GM23338 (cell line): ENCODE data around the gene PAX9. TPM values are rescaled to one million over a fixed set of nuclear protein-coding genes. Genes with fewer than 3 reads are reported as not detected.

ENCODE experiments used
- ATAC-seq: fragments of 200-7000 bp; cut with Tn5 transposase; 3 replicates; pipeline ENCODE4 v1.9.1; 2020
- DNase-seq: peaks from one replicate; pipeline ENCODE4 v3.0.0-alpha.2; 2015; ENCODE audit warnings: low spot score
- H2AFZ ChIP-seq: fragments of 200-600 bp; sonication (generic); 2 replicates; pipeline ENCODE4 v1.8.0; 2016; ENCODE audit warnings: antibody characterized with exemption, mild to moderate bottlenecking, moderate library complexity
- H3F3A ChIP-seq: fragments of 200-600 bp; sonication (generic); replicated peaks from 2 replicates; pipeline ENCODE4 v1.8.0; 2017; ENCODE audit warnings: antibody characterized with exemption, mixed run types, low read depth
- H3K27ac ChIP-seq: fragments of 200-600 bp; sonication (generic); 2 replicates; pipeline ENCODE4 v1.6.1; 2016; ENCODE audit warnings: low read depth
- H3K27me3 ChIP-seq: fragments of 200-600 bp; sonication (generic); 2 replicates; pipeline ENCODE4 v1.8.0; 2016; ENCODE audit warnings: mild to moderate bottlenecking, mixed run types, moderate library complexity; ENCODE audit not compliant: insufficient read depth
- H3K36me3 ChIP-seq: fragments of 200-600 bp; sonication (generic); 2 replicates; pipeline ENCODE4 v1.8.0; 2016; ENCODE audit warnings: mild to moderate bottlenecking; ENCODE audit not compliant: insufficient read depth
- H3K4me1 ChIP-seq: fragments of 200-600 bp; sonication (generic); 2 replicates; pipeline ENCODE4 v1.8.0; 2016; ENCODE audit warnings: mild to moderate bottlenecking, moderate library complexity; ENCODE audit not compliant: insufficient read depth
- H3K4me2 ChIP-seq: fragments of 200-600 bp; sonication (generic); 2 replicates; pipeline ENCODE4 v1.7.1; 2017; ENCODE audit warnings: mixed run types
- H3K4me3 ChIP-seq: fragments of 200-600 bp; sonication (generic); 2 replicates; pipeline ENCODE4 v1.6.1; 2016; ENCODE audit warnings: mixed run types
- H3K79me2 ChIP-seq: fragments of 200-600 bp; sonication (generic); replicated peaks from 2 replicates; pipeline ENCODE4 v1.8.0; 2017; ENCODE audit warnings: mild to moderate bottlenecking; ENCODE audit not compliant: insufficient read depth
- H3K9me2 ChIP-seq: fragments of 200-600 bp; sonication (generic); 2 replicates; pipeline ENCODE4 v1.8.0; 2017; ENCODE audit not compliant: insufficient read depth
- H4K20me1 ChIP-seq: fragments of 200-600 bp; sonication (generic); replicated peaks from 2 replicates; pipeline ENCODE4 v1.8.0; 2017; ENCODE audit warnings: mild to moderate bottlenecking; ENCODE audit not compliant: insufficient read depth
- H3K27ac Mint-ChIP-seq: 2 replicates; pipeline ENCODE4 v1.8.0; 2020; ENCODE audit warnings: inconsistent platforms, mild to moderate bottlenecking, moderate library complexity, mixed read lengths
- H3K27me3 Mint-ChIP-seq: 3 replicates; pipeline ENCODE4 v1.8.0; 2022; ENCODE audit warnings: low read depth, mild to moderate bottlenecking, moderate library complexity, mixed read lengths, inconsistent platforms; ENCODE audit not compliant: insufficient read depth, poor library complexity
- H3K36me3 Mint-ChIP-seq: 3 replicates; pipeline ENCODE4 v1.8.0; 2021; ENCODE audit warnings: low read depth, mild to moderate bottlenecking, inconsistent platforms, moderate library complexity, mixed read lengths
- H3K4me1 Mint-ChIP-seq: 3 replicates; pipeline ENCODE4 v1.8.0; 2020; ENCODE audit warnings: mild to moderate bottlenecking, inconsistent platforms, mixed read lengths
- H3K4me3 Mint-ChIP-seq: 3 replicates; pipeline ENCODE4 v1.8.0; 2021; ENCODE audit warnings: moderate library complexity, mild to moderate bottlenecking, inconsistent platforms, mixed read lengths
- H3K9me3 Mint-ChIP-seq: 3 replicates; pipeline ENCODE4 v1.8.0; 2020; ENCODE audit warnings: moderate library complexity, mild to moderate bottlenecking, inconsistent platforms, mixed read lengths
- JUNB ChIP-seq: IDR thresholded peaks from one replicate; pipeline ENCODE4 v1.6.1; 2016; ENCODE audit warnings: antibody characterized with exemption; ENCODE audit not compliant: unreplicated experiment
- polyA plus RNA-seq: library from polyadenylated mRNA; unstranded; fragments of >200 nt; fragmentation: Nextera tagmentation; extraction: Ambion mirVana; gene quantifications from 2 replicates; pipeline ENCODE4 v1.2.1, GENCODE V29; 2016
- total RNA-seq: library from RNA; depleted of rRNA; stranded (reverse); fragments of >200 nt; shearing (Covaris generic); gene quantifications from 2 replicates; pipeline ENCODE4 v1.2.3, GENCODE V29; 2014; rRNA removed

The PAX9 gene
- total and polyA plus RNA-seq, 2 experiments from 2014 or later, result 0.74 TPM; not detected in 1

DNA sequence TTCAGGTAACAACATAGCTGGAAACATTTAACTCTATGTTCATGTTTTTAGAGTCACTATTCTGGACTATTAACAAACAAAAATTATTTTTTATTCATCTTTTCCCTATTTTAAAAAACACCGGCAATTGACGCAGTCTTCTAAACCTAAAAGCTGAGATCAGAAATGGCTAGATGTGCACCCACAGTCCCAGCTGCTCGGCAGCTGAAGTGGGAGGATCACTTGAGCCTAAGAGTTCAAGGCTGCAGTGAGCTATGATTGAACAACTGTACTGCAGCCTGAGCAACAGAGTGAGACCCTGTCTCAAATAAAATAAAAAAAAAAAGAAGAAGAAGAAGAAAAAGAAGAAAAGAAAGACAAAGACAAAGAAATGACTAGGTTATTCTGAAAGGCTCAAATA is 64.5 kb downstream of the PAX9 start:
- H3K4me3 Mint-ChIP-seq, result no peak overlapping the region
- DNase-seq (no peak), ATAC-seq (no peak)
- Histone ChIP-seq H3K4me2 (no peak overlapping the region), H3K27ac (no peak overlapping the region), H3K4me3 (no peak overlapping the region), H3K4me1 (peaks cover 7% of the 10 kb centered on the region; the same call in 1 of the 2 replicates), H4K20me1 (peaks cover 5% of the 10 kb centered on the region; the same call in 1 of the 2 replicates), H3K27me3 (no peaks in the 10 kb centered on the region), H3K36me3 (no peaks in the 10 kb centered on the region), H3K9me2 (no peaks in the 10 kb centered on the region), H2AFZ (no peak overlapping the region), H3F3A (no peaks in the 10 kb centered on the region), H3K79me2 (no peaks in the 10 kb centered on the region)
- peaks cover 17% of the 10 kb centered on the region for H3K4me1 Mint-ChIP-seq
- no peak overlapping the region for H3K27ac Mint-ChIP-seq
- H3K9me3 Mint-ChIP-seq, result no peaks in the 10 kb centered on the region
- no peak for TF ChIP-seq JUNB
- H3K27me3 Mint-ChIP-seq, result peaks cover 3% of the 10 kb centered on the region
- H3K36me3 Mint-ChIP-seq, result no peaks in the 10 kb centered on the region

Other genes starting within 250 kb of the PAX9 start
- not detected in 2 replicates for gene NKX2-1, start 141.6 kb upstream of the PAX9 start, total RNA-seq
- not detected in 2 replicates for gene NKX2-1, start 141.6 kb upstream of the PAX9 start, polyA plus RNA-seq
- gene NKX2-8, start 79.2 kb upstream of the PAX9 start, total RNA-seq, result 0.83 TPM in 1 of 2 replicates, not detected in the other
- gene NKX2-8, start 79.2 kb upstream of the PAX9 start, polyA plus RNA-seq, result not detected in 2 replicates